Measurements from ENCODE around the gene ZC3H15.
"Not testable (repeated sequence)": the region's sequence is repeated elsewhere in the genome, so short reads cannot be mapped to it uniquely, and the experiment has no call there.

The ZC3H15 gene

GRCh38 chr2:186472722-186473493 lies 13.2 kb upstream of the ZC3H15 start:
- H3K36me3 ChIP-seq (replicated peaks); H3K9me3 ChIP-seq; H3K4me3 ChIP-seq; H3K27me3 ChIP-seq (ENCODE audit: low read depth); DNase-seq (ENCODE audit: low spot score in 2 of 2); H3K4me1 ChIP-seq; in situ Hi-C loops (cut with MboI; ENCODE audit: low sequenced_read_pairs): not testable (repeated sequence)

- H3K27me3 ChIP-seq (ENCODE audit: low read depth); H3K4me3 ChIP-seq; H3K36me3 ChIP-seq (replicated peaks); H3K9me3 ChIP-seq; H3K4me1 ChIP-seq; in situ Hi-C loops (cut with MboI; ENCODE audit: low sequenced_read_pairs): not testable (repeated sequence)
- DNase-seq (ENCODE audit: low spot score in 2 of 2): peak in 1 of 2 experiments; percentile 14
Observed at GRCh38 chr2:186474239-186474638, 11.8 kb upstream of the ZC3H15 start.

DNA sequence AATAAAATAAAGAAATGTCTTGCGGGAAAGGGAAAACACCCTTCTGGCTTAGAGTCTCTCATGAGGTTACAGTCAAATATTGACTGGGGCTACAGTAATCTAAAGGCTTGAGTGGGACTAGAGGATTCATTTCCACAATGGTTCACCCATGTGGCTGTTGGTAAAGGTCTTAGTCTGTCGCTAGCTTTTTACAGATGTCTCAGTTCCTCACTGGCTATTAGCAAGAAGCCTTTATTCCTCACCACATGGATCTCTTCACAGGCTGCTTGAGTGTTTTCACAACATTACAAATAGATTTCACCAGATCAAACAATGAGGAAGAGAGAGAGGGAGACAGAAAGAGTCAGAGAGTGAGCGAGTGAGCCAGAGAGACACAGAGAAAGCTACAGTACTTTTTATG lies 8.3 kb upstream of the ZC3H15 start:
- in situ Hi-C loops (cut with MboI; ENCODE audit: low sequenced_read_pairs): no loop called here
- H3K9me3 ChIP-seq: no peaks in the 10 kb centered on the region
- DNase-seq (ENCODE audit: low spot score in 2 of 2): no peak
- H3K4me1 ChIP-seq: peaks cover 3% of the 10 kb centered on the region
- no peaks in the 10 kb centered on the region for H3K27me3 ChIP-seq (ENCODE audit: low read depth)
- H3K4me3 ChIP-seq: no peak overlapping the region
- no peaks in the 10 kb centered on the region for H3K36me3 ChIP-seq (replicated peaks)

- Histone ChIP-seq H3K27me3 (ENCODE audit: low read depth) (no peaks in the 10 kb centered on the region), H3K4me3 (no peak overlapping the region), H3K36me3 (replicated peaks) (no peaks in the 10 kb centered on the region), H3K4me1 (peaks cover 18% of the 10 kb centered on the region), H3K9me3 (no peaks in the 10 kb centered on the region)
- in situ Hi-C loops (cut with MboI; ENCODE audit: low sequenced_read_pairs): no loop called here
- no peak for DNase-seq (ENCODE audit: low spot score in 2 of 2)
Observed at GRCh38 chr2:186480991-186481390, 5.1 kb upstream of the ZC3H15 start.

- Histone ChIP-seq H3K4me3 (peak overlapping the region; percentile 70), H3K36me3 (replicated peaks) (no peaks in the 10 kb centered on the region), H3K4me1 (peaks cover 29% of the 10 kb centered on the region), H3K9me3 (no peaks in the 10 kb centered on the region), H3K27me3 (ENCODE audit: low read depth) (no peaks in the 10 kb centered on the region)
- in situ Hi-C loops (cut with MboI; ENCODE audit: low sequenced_read_pairs): no loop called here
- no peak for DNase-seq (ENCODE audit: low spot score in 2 of 2)
Observed at GRCh38 chr2:186484062-186484735, 1.9 kb upstream of the ZC3H15 start.

DNA sequence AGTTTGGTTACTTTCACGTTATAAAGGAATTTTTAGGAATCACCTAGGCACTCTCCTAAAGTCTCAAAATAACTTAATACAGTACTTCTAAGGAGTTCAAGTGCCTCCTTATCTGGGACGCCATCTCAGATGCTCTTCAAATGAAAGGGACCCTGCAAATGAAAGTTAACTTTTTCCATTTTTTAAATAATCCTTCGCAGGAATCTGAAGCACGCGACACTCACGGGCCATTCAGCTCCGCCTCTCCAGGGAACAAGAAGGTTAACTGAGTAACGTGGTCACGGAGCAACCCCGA lies 537 bp upstream of the ZC3H15 start:
- in situ Hi-C loops (cut with MboI; ENCODE audit: low sequenced_read_pairs): no loop called here
- Histone ChIP-seq H3K9me3 (no peaks in the 10 kb centered on the region), H3K36me3 (replicated peaks) (no peaks in the 10 kb centered on the region), H3K27me3 (ENCODE audit: low read depth) (no peaks in the 10 kb centered on the region), H3K4me1 (peaks cover 29% of the 10 kb centered on the region), H3K4me3 (peak overlapping the region; percentile 70)
- no peak for DNase-seq (ENCODE audit: low spot score in 2 of 2)

DNA sequence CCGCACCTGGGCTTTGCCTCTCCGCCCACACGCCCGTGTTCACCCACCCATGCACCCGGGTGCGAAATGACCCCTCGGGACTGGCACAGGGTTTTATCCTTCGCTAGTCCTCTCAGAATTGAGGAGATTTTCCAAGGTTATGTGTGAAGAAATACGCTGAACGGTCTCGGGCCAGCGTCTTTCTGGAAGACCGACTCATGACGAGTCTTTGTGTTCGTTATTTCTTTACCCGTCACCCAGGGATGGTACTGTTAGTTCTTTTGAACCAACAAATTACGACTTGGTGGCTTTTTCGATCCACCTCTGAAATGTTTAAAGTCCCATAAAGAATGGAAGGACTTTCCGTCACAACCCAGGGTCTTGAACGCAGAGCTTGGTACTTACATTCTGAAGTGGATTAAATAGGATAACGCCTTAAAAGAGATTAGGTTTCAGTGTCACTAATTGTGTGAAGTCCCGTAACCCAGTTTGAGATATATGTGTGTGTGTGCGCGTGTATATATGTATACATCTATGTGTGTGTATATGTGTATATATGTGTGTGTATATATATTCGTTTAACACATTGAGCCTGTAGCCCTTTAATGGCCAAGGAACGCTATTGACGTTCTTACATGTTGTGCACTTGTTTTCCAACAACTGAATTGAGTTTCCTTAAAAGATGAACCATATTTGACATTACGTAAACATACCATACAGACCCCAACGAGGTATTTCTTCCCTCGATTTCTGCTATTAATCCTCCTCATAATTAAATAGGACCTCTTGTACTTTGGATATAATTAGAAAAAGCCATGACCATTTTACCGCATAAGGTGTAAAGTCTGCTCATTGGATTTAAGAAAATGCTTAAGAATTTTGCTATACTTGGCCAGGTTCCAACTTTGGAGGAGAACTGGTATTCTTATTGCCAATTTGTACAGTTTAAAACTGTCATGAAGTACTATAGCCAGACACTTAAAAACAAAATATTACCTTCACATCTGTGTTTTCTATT lies 889 bp downstream of the ZC3H15 start:
- Histone ChIP-seq H3K27me3 (ENCODE audit: low read depth) (no peaks in the 10 kb centered on the region), H3K9me3 (no peaks in the 10 kb centered on the region), H3K4me3 (peak overlapping the region; percentile 70), H3K4me1 (peaks cover 37% of the 10 kb centered on the region), H3K36me3 (replicated peaks) (no peaks in the 10 kb centered on the region)
- in situ Hi-C loops (cut with MboI; ENCODE audit: low sequenced_read_pairs): no loop called here
- DNase-seq (ENCODE audit: low spot score in 2 of 2): peak in 1 of 2 experiments; percentile 58

- Histone ChIP-seq H3K36me3 (replicated peaks) (peaks cover 34% of the 10 kb centered on the region), H3K4me1 (peaks cover 11% of the 10 kb centered on the region), H3K4me3 (no peak overlapping the region), H3K27me3 (ENCODE audit: low read depth) (no peaks in the 10 kb centered on the region), H3K9me3 (no peaks in the 10 kb centered on the region)
- no peak for DNase-seq (ENCODE audit: low spot score in 2 of 2)
- in situ Hi-C loops (cut with MboI; ENCODE audit: low sequenced_read_pairs): no loop called here
Observed at GRCh38 chr2:186493564-186494085, 7.6 kb downstream of the ZC3H15 start.

GRCh38 chr2:186496401-186496800 lies 10.3 kb downstream of the ZC3H15 start:
- Histone ChIP-seq H3K36me3 (replicated peaks) (peaks cover 60% of the 10 kb centered on the region), H3K27me3 (ENCODE audit: low read depth) (no peaks in the 10 kb centered on the region), H3K4me1 (peaks cover 5% of the 10 kb centered on the region), H3K9me3 (no peaks in the 10 kb centered on the region), H3K4me3 (no peak overlapping the region)
- no peak for DNase-seq (ENCODE audit: low spot score in 2 of 2)
- in situ Hi-C loops (cut with MboI; ENCODE audit: low sequenced_read_pairs): no loop called here

- in situ Hi-C loops (cut with MboI; ENCODE audit: low sequenced_read_pairs): no loop called here
- Histone ChIP-seq H3K4me1 (peaks cover 2% of the 10 kb centered on the region; the same call in 1 of the 2 replicates), H3K9me3 (no peaks in the 10 kb centered on the region), H3K27me3 (ENCODE audit: low read depth) (no peaks in the 10 kb centered on the region), H3K4me3 (no peak overlapping the region), H3K36me3 (replicated peaks) (peaks cover 71% of the 10 kb centered on the region)
- no peak for DNase-seq (ENCODE audit: low spot score in 2 of 2)
Observed at GRCh38 chr2:186497928-186498327, 11.9 kb downstream of the ZC3H15 start.

- H3K4me1 ChIP-seq: peaks cover 2% of the 10 kb centered on the region; the same call in 1 of the 2 replicates
- no peak overlapping the region for H3K4me3 ChIP-seq
- no peaks in the 10 kb centered on the region for H3K9me3 ChIP-seq
- H3K36me3 ChIP-seq (replicated peaks): peaks cover 75% of the 10 kb centered on the region
- H3K27me3 ChIP-seq (ENCODE audit: low read depth): no peaks in the 10 kb centered on the region
- DNase-seq (ENCODE audit: low spot score in 2 of 2): no peak
- in situ Hi-C loops (cut with MboI; ENCODE audit: low sequenced_read_pairs): no loop called here
Observed at GRCh38 chr2:186498834-186499233, 12.8 kb downstream of the ZC3H15 start.

GRCh38 chr2:186503827-186504606 lies 18.0 kb downstream of the ZC3H15 start:
- DNase-seq (ENCODE audit: low spot score in 2 of 2): peak in 1 of 2 experiments; percentile 65
- no peak overlapping the region for H3K4me3 ChIP-seq
- H3K9me3 ChIP-seq: no peaks in the 10 kb centered on the region
- peaks cover 2% of the 10 kb centered on the region; the same call in 1 of the 2 replicates for H3K4me1 ChIP-seq
- peaks cover 89% of the 10 kb centered on the region for H3K36me3 ChIP-seq (replicated peaks)
- H3K27me3 ChIP-seq (ENCODE audit: low read depth): no peaks in the 10 kb centered on the region
- in situ Hi-C loops (cut with MboI; ENCODE audit: low sequenced_read_pairs): loop anchor here (10.0 kb wide), 1 partner anchor 141 kb away; no protein-coding TSS in a partner anchor

- in situ Hi-C loops (cut with MboI; ENCODE audit: low sequenced_read_pairs): loop anchor here (10.0 kb wide), 1 partner anchor 137 kb away; no protein-coding TSS in a partner anchor
- Histone ChIP-seq H3K36me3 (replicated peaks) (peaks cover 78% of the 10 kb centered on the region), H3K27me3 (ENCODE audit: low read depth) (no peaks in the 10 kb centered on the region), H3K9me3 (no peaks in the 10 kb centered on the region), H3K4me3 (no peak overlapping the region), H3K4me1 (no peaks in the 10 kb centered on the region)
- DNase-seq (ENCODE audit: low spot score in 2 of 2): no peak
Observed at GRCh38 chr2:186508263-186508662, 22.2 kb downstream of the ZC3H15 start.
